IPS-11a (cell line): Measurements from ENCODE around the gene NEDD4L.
"Not testable (repeated sequence)": the region's sequence is repeated elsewhere in the genome, so short reads cannot be mapped to it uniquely, and the experiment has no call there.

Experiments used
- H3K4me3 ChIP-seq: one replicate; pipeline ENCODE4 v1.5.1; 2013; ENCODE audit warnings: low read depth, low read length, control low read depth

Gene NEDD4L

GRCh38 chr18:58255701-58256311 is 211.8 kb downstream of the NEDD4L start:
- no peak overlapping the region for H3K4me3 ChIP-seq

GRCh38 chr18:58256316-58257080 is 212.5 kb downstream of the NEDD4L start:
- H3K4me3 ChIP-seq = no peak overlapping the region

GRCh38 chr18:58257461-58257860 is 213.4 kb downstream of the NEDD4L start:
- no peak overlapping the region for H3K4me3 ChIP-seq

GRCh38 chr18:58258692-58259342 is 214.8 kb downstream of the NEDD4L start:
- no peak overlapping the region for H3K4me3 ChIP-seq

- H3K4me3 ChIP-seq = no peak overlapping the region
These were observed 219.3 kb downstream of the NEDD4L start for GRCh38 chr18:58263055-58263957.

GRCh38 chr18:58264075-58264474 is 220.0 kb downstream of the NEDD4L start:
- no peak overlapping the region for H3K4me3 ChIP-seq

GRCh38 chr18:58264840-58265239 is 220.8 kb downstream of the NEDD4L start:
- H3K4me3 ChIP-seq = no peak overlapping the region

GRCh38 chr18:58265489-58265888 is 221.5 kb downstream of the NEDD4L start:
- not testable (repeated sequence) for H3K4me3 ChIP-seq

- H3K4me3 ChIP-seq = no peak overlapping the region
These were observed 222.3 kb downstream of the NEDD4L start for GRCh38 chr18:58266291-58266690.

GRCh38 chr18:58267493-58267892 is 223.5 kb downstream of the NEDD4L start:
- no peak overlapping the region for H3K4me3 ChIP-seq

GRCh38 chr18:58268849-58269248 is 224.8 kb downstream of the NEDD4L start:
- no peak overlapping the region for H3K4me3 ChIP-seq

- no peak overlapping the region for H3K4me3 ChIP-seq
These were observed 225.9 kb downstream of the NEDD4L start for GRCh38 chr18:58269931-58270330.

GRCh38 chr18:58270396-58270795 is 226.4 kb downstream of the NEDD4L start:
- no peak overlapping the region for H3K4me3 ChIP-seq

GRCh38 chr18:58271770-58272169 is 227.7 kb downstream of the NEDD4L start:
- no peak overlapping the region for H3K4me3 ChIP-seq

GRCh38 chr18:58272209-58272608 is 228.2 kb downstream of the NEDD4L start:
- no peak overlapping the region for H3K4me3 ChIP-seq

- H3K4me3 ChIP-seq = no peak overlapping the region
These were observed 228.9 kb downstream of the NEDD4L start for GRCh38 chr18:58272779-58273435.

GRCh38 chr18:58275176-58275575 is 231.2 kb downstream of the NEDD4L start:
- no peak overlapping the region for H3K4me3 ChIP-seq

GRCh38 chr18:58276789-58277739 is 233.0 kb downstream of the NEDD4L start:
- H3K4me3 ChIP-seq = no peak overlapping the region

- H3K4me3 ChIP-seq = no peak overlapping the region
These were observed 235.6 kb downstream of the NEDD4L start for GRCh38 chr18:58279504-58280175.
